Natural killer cell (primary cell): ENCODE results near the gene TBC1D10B. TPM values are rescaled to one million over a fixed set of nuclear protein-coding genes. Genes with fewer than 3 reads are reported as not detected.

ENCODE experiments used
- ATAC-seq, 3 donors: fragments of 150-1000 bp in 2 of 3; fragments of 200-7000 bp in 1 of 3; cut with Tn5 transposase; 1 replicate in 1 of 3; 2 replicates in 2 of 3; pipeline ENCODE4 v1.10.0; 2021; ENCODE audit warnings: mild to moderate bottlenecking in 2 of 3, moderate library complexity in 2 of 3
- DNase-seq, 2 donors: peaks; one replicate each; pipeline versions ENCODE4 v3.0.0 to v3.0.0-alpha.2; 2013 to 2021; ENCODE audit warnings: mixed read lengths in 1 of 2
- H3K27ac ChIP-seq: one replicate; pipeline ENCODE4 v1.5.1; 2013; ENCODE audit warnings: mild to moderate bottlenecking, low read length
- H3K27me3 ChIP-seq: one replicate; pipeline ENCODE4 v1.6.1; 2013; ENCODE audit warnings: low read length; ENCODE audit not compliant: control insufficient read depth, insufficient read depth
- H3K36me3 ChIP-seq: one replicate; pipeline ENCODE4 v1.6.1; 2013; ENCODE audit warnings: low read length; ENCODE audit not compliant: control insufficient read depth, insufficient read depth
- H3K4me1 ChIP-seq: one replicate; pipeline ENCODE4 v1.6.1; 2013; ENCODE audit warnings: low read length; ENCODE audit not compliant: control insufficient read depth, insufficient read depth
- H3K4me3 ChIP-seq: one replicate; pipeline ENCODE4 v1.5.1; 2013; ENCODE audit warnings: low read length
- H3K9me3 ChIP-seq: one replicate; pipeline ENCODE4 v1.6.1; 2013; ENCODE audit warnings: low read length; ENCODE audit not compliant: control insufficient read depth, insufficient read depth
- H3K27ac Mint-ChIP-seq, 2 donors: one replicate each; pipeline ENCODE4 v1.8.0; 2022; ENCODE audit warnings: mild to moderate bottlenecking in 2 of 2, mixed read lengths in 2 of 2, moderate library complexity in 1 of 2
- H3K27me3 Mint-ChIP-seq, 2 donors: one replicate each; pipeline ENCODE4 v1.8.0; 2022; ENCODE audit warnings: low read depth in 2 of 2, mixed read lengths in 2 of 2
- H3K36me3 Mint-ChIP-seq: one replicate; pipeline ENCODE4 v1.8.0; 2022; ENCODE audit warnings: mixed read lengths
- H3K4me1 Mint-ChIP-seq, 2 donors: one replicate each; pipeline ENCODE4 v1.8.0; 2022; ENCODE audit warnings: mixed read lengths in 2 of 2
- H3K4me3 Mint-ChIP-seq: one replicate; pipeline ENCODE4 v1.8.0; 2022; ENCODE audit warnings: mild to moderate bottlenecking, moderate library complexity, mixed read lengths
- H3K9me3 Mint-ChIP-seq, 2 donors: one replicate each; pipeline ENCODE4 v1.8.0; 2022; ENCODE audit warnings: mixed read lengths in 2 of 2
- CTCF ChIP-seq: fragments of 200-600 bp; IDR thresholded peaks from one replicate; pipeline ENCODE4 v1.8.0; 2022; ENCODE audit warnings: antibody characterized with exemption
- WGBS: methylation state at CpG from one replicate; pipeline ENCODE4 v1.1.7; 2013; ENCODE audit warnings: missing lambda C conversion rate; ENCODE audit not compliant: insufficient coverage; 5-methylcytosine and 5-hydroxymethylcytosine counted together
- intact Hi-C: fragments of 100-400 bp; cut with micrococcal nuclease; formaldehyde crosslinking; loops from one replicate; pipeline ENCODE4 v1.14.2; 2022
- total RNA-seq, 4 donors: library from RNA; stranded (reverse); fragments of 120-200 nt in 1 of 4; gene quantifications; one replicate each; pipeline versions ENCODE4 v1.2.3 to v1.2.4, GENCODE V29; 2013 to 2022

The TBC1D10B gene
- total RNA-seq, 3 donors from 2014 or later (not counting 1 experiment from before 2014, with no cell fraction given), result 43.0 to 55.3 (median 50.2) TPM

GRCh38 chr16:30377812-30378235 lies 7.5 kb upstream of the TBC1D10B start:
- DNase-seq (peak; percentile 80 to 96), ATAC-seq (peak; percentile 46 to 64 (median 52))
- H3K27me3 ChIP-seq, result no peaks in the 10 kb centered on the region
- Mint-ChIP-seq H3K9me3 (no peaks in the 10 kb centered on the region), H3K4me1 (peaks cover 46 to 55% of the 10 kb centered on the region in 2 donors), H3K36me3 (no peaks in the 10 kb centered on the region), H3K27me3 (no peaks in the 10 kb centered on the region), H3K27ac (peak overlapping the region; percentile 99 to 100), H3K4me3 (peak overlapping the region; percentile 97)
- peaks cover 16% of the 10 kb centered on the region for H3K36me3 ChIP-seq
- peak overlapping the region; percentile 64 for H3K4me3 ChIP-seq
- TF ChIP-seq CTCF, result no peak
- peaks cover 63% of the 10 kb centered on the region for H3K4me1 ChIP-seq
- peak overlapping the region; percentile 99 for H3K27ac ChIP-seq
- intact Hi-C loops, result loop anchor here (1.0 to 2.0 kb wide), 2 partner anchors 8 to 43 kb away; partner anchors contain the start of gene TBC1D10B
- WGBS, result 0% methylated on average over 39 of the region's 39 CpGs
- H3K9me3 ChIP-seq, result no peaks in the 10 kb centered on the region

- Histone ChIP-seq H3K27me3 (no peaks in the 10 kb centered on the region), H3K27ac (peak overlapping the region; percentile 99), H3K4me1 (peaks cover 58% of the 10 kb centered on the region), H3K9me3 (no peaks in the 10 kb centered on the region), H3K4me3 (peak overlapping the region; percentile 64), H3K36me3 (peaks cover 16% of the 10 kb centered on the region)
- Mint-ChIP-seq H3K4me1 (peaks cover 41 to 52% of the 10 kb centered on the region in 2 donors), H3K4me3 (peak overlapping the region; percentile 97), H3K27me3 (no peaks in the 10 kb centered on the region), H3K27ac (peak overlapping the region; percentile 99 to 100), H3K36me3 (no peaks in the 10 kb centered on the region), H3K9me3 (no peaks in the 10 kb centered on the region)
- intact Hi-C loops, result no loop called here
- WGBS, result 40% methylated on average over 29 of the region's 29 CpGs
- no peak for TF ChIP-seq CTCF
- ATAC-seq (no peak), DNase-seq (no peak)
Observed at GRCh38 chr16:30377050-30377811, 6.9 kb upstream of the TBC1D10B start.

- H3K36me3 ChIP-seq, result peaks cover 16% of the 10 kb centered on the region
- Mint-ChIP-seq H3K4me3 (no peak overlapping the region), H3K27ac (peak overlapping the region; percentile 99 to 100), H3K9me3 (no peaks in the 10 kb centered on the region), H3K4me1 (peaks cover 43 to 52% of the 10 kb centered on the region in 2 donors), H3K27me3 (no peaks in the 10 kb centered on the region), H3K36me3 (no peaks in the 10 kb centered on the region)
- no peaks in the 10 kb centered on the region for H3K9me3 ChIP-seq
- DNase-seq, result no peak
- no peak for ATAC-seq
- H3K4me1 ChIP-seq, result peaks cover 56% of the 10 kb centered on the region
- intact Hi-C loops, result no loop called here
- H3K4me3 ChIP-seq, result no peak overlapping the region
- H3K27me3 ChIP-seq, result no peaks in the 10 kb centered on the region
- H3K27ac ChIP-seq, result peak overlapping the region; percentile 99
- 95% methylated on average over 7 of the region's 8 CpGs for WGBS
- no peak for TF ChIP-seq CTCF
Observed at GRCh38 chr16:30376461-30376902, 6.2 kb upstream of the TBC1D10B start.
